Endodermal cell (in vitro differentiated cells): Measurements from ENCODE around the gene PSMD13. TPM values are rescaled to one million over a fixed set of nuclear protein-coding genes. Genes with fewer than 3 reads are reported as not detected.
"Not testable (repeated sequence)": the region's sequence is repeated elsewhere in the genome, so short reads cannot be mapped to it uniquely, and the experiment has no call there.

Experiments used
- DNase-seq: peaks from one replicate; pipeline ENCODE4 v3.0.0-alpha.2; 2017
- H3K27ac ChIP-seq: 2 replicates; pipeline ENCODE4 v1.5.1; 2013; ENCODE audit warnings: mild to moderate bottlenecking, low read depth, low read length, moderate library complexity
- H3K27me3 ChIP-seq: 2 replicates; pipeline ENCODE4 v1.6.1; 2013; ENCODE audit warnings: mild to moderate bottlenecking, low read length, moderate library complexity; ENCODE audit not compliant: insufficient read depth, control insufficient read depth, poor library complexity, severe bottlenecking
- H3K36me3 ChIP-seq: 2 replicates; pipeline ENCODE4 v1.7.0; 2013; ENCODE audit warnings: mild to moderate bottlenecking, low read length, moderate library complexity; ENCODE audit not compliant: control insufficient read depth, insufficient read depth
- H3K4me1 ChIP-seq: one replicate; pipeline ENCODE4 v1.7.0; 2013; ENCODE audit warnings: low read length; ENCODE audit not compliant: control insufficient read depth, insufficient read depth
- H3K4me3 ChIP-seq: 2 replicates; pipeline ENCODE4 v1.5.1; 2013; ENCODE audit warnings: mild to moderate bottlenecking, low read length, moderate library complexity
- H3K9ac ChIP-seq: 2 replicates; pipeline ENCODE4 v1.6.1; 2013; ENCODE audit warnings: mild to moderate bottlenecking, low read length, moderate library complexity; ENCODE audit not compliant: poor library complexity, severe bottlenecking; ENCODE audit errors: extremely low read depth
- H3K9me3 ChIP-seq: 2 replicates; pipeline ENCODE4 v1.6.1; 2013; ENCODE audit warnings: mild to moderate bottlenecking, low read length, moderate library complexity; ENCODE audit not compliant: control insufficient read depth
- H3K27ac Mint-ChIP-seq: 2 replicates; pipeline ENCODE4 v1.8.0; 2020; ENCODE audit warnings: mixed read lengths
- H3K27me3 Mint-ChIP-seq: 2 replicates; pipeline ENCODE4 v1.8.0; 2021; ENCODE audit warnings: mild to moderate bottlenecking, mixed read lengths; ENCODE audit not compliant: insufficient read depth
- H3K36me3 Mint-ChIP-seq: 2 replicates; pipeline ENCODE4 v1.8.0; 2020; ENCODE audit warnings: low read depth, mixed read lengths
- H3K4me1 Mint-ChIP-seq: 2 replicates; pipeline ENCODE4 v1.8.0; 2020; ENCODE audit warnings: mixed read lengths
- H3K4me3 Mint-ChIP-seq: 2 replicates; pipeline ENCODE4 v1.8.0; 2020; ENCODE audit warnings: mild to moderate bottlenecking, moderate library complexity, mixed read lengths
- H3K9me3 Mint-ChIP-seq: 2 replicates; pipeline ENCODE4 v1.8.0; 2020; ENCODE audit warnings: mild to moderate bottlenecking, mixed read lengths
- CTCF ChIP-seq: fragments of 200-600 bp; sonication (generic); conservative IDR thresholded peaks from 2 replicates; pipeline ENCODE4 v1.5.0; 2021; ENCODE audit warnings: antibody characterized with exemption, mild to moderate bottlenecking
- whole genome bisulfite sequencing, 2 experiments: methylation state at CpG; one replicate each; pipeline versions ENCODE4 v1.1.5 to v1.1.7; 2013; ENCODE audit warnings: missing lambda C conversion rate in 2 of 2, mixed read lengths in 1 of 2; ENCODE audit not compliant: insufficient coverage in 1 of 2, insufficient read length in 1 of 2; 5-methylcytosine and 5-hydroxymethylcytosine counted together
- total RNA-seq, 2 donors: library from RNA; stranded (reverse); fragmentation: NEBNext Ultra II Directional in 1 of 2; extraction: Animal tissue kit (Norgen Biotek cat#: 25700) in 1 of 2; gene quantifications; 2 replicates in 1 of 2; 3 replicates in 1 of 2; pipeline ENCODE4 v1.2.1, GENCODE V29; 2021

PSMD13 gene
- total RNA-seq, 2 donors from 2014 or later, result 120 to 134 TPM

DNA sequence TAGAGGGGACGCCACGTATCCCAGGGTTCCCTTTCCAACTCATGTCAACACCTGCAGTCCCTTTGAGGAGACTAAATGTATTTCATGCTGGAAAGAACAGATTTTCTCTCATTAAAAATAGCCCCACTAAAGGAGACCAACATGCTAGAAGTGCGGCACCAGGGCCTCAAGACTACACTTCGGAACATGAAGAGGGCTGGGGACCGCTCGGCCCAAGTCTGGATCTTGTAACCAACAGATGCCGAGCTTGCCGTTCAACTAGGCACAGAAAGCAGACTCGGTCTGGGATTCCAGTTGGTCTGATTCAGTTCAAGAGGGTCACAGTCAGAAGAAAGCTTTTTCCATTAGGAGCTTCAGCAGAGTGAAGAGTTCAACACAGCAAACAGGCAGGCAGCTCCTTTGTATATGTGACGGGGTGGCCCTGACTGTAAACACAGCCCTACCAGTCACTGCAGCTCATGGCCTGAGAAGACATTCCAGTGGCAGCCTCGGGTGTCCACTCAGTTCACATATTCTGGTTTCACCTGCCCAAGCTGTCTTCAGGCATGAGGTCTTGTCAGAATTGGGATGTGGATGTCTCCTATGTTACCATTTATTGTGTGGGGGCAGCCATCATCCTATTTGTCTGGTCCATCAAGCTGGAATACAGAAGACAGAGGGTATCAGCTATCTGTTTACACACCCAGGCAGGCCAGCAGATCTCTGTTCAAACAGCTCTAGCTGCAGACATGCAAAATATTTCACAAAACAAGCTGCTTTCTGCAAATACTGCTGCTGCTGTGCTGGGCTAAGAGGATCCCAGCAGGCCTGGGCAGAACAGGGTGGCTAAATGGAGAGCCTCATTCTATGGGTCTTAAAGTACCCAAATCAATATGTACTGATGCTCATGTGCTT is 20.4 kb upstream of the PSMD13 start:
- Mint-ChIP-seq H3K4me1 (no peaks in the 10 kb centered on the region), H3K36me3 (peaks cover 46% of the 10 kb centered on the region), H3K27ac (peak overlapping the region; percentile 75), H3K27me3 (no peaks in the 10 kb centered on the region), H3K4me3 (no peak overlapping the region), H3K9me3 (no peaks in the 10 kb centered on the region)
- H3K4me1 ChIP-seq, result no peaks in the 10 kb centered on the region
- H3K9ac ChIP-seq, result no peak overlapping the region
- H3K27ac ChIP-seq, result no peak overlapping the region
- no peak overlapping the region for H3K4me3 ChIP-seq
- H3K27me3 ChIP-seq, result no peaks in the 10 kb centered on the region
- peaks cover 47% of the 10 kb centered on the region for H3K36me3 ChIP-seq
- H3K9me3 ChIP-seq, result no peaks in the 10 kb centered on the region
- peak; percentile 34 for DNase-seq
- TF ChIP-seq CTCF, result no peak
- WGBS, 2 experiments, result 93 to 99% methylated on average over 10 to 11 of the region's 11 CpGs

- no peaks in the 10 kb centered on the region for H3K27me3 Mint-ChIP-seq
- H3K4me1 ChIP-seq, result no peaks in the 10 kb centered on the region
- WGBS, 2 experiments, result 83 to 94% methylated on average over 1 to 3 of the region's 3 CpGs
- no peaks in the 10 kb centered on the region for H3K27me3 ChIP-seq
- H3K9me3 ChIP-seq, result no peaks in the 10 kb centered on the region
- H3K36me3 ChIP-seq, result peaks cover 35% of the 10 kb centered on the region
- TF ChIP-seq CTCF, result no peak
- no peak for DNase-seq
- H3K9me3 Mint-ChIP-seq, result no peaks in the 10 kb centered on the region
- H3K4me3 ChIP-seq, result no peak overlapping the region
- no peak overlapping the region for H3K27ac ChIP-seq
- H3K4me3 Mint-ChIP-seq, result no peak overlapping the region
- H3K27ac Mint-ChIP-seq, result peak overlapping the region; percentile 35
- no peaks in the 10 kb centered on the region for H3K4me1 Mint-ChIP-seq
- no peak overlapping the region for H3K9ac ChIP-seq
- H3K36me3 Mint-ChIP-seq, result peaks cover 38% of the 10 kb centered on the region
Observed at GRCh38 chr11:217704-218103, 19.1 kb upstream of the PSMD13 start.

DNA sequence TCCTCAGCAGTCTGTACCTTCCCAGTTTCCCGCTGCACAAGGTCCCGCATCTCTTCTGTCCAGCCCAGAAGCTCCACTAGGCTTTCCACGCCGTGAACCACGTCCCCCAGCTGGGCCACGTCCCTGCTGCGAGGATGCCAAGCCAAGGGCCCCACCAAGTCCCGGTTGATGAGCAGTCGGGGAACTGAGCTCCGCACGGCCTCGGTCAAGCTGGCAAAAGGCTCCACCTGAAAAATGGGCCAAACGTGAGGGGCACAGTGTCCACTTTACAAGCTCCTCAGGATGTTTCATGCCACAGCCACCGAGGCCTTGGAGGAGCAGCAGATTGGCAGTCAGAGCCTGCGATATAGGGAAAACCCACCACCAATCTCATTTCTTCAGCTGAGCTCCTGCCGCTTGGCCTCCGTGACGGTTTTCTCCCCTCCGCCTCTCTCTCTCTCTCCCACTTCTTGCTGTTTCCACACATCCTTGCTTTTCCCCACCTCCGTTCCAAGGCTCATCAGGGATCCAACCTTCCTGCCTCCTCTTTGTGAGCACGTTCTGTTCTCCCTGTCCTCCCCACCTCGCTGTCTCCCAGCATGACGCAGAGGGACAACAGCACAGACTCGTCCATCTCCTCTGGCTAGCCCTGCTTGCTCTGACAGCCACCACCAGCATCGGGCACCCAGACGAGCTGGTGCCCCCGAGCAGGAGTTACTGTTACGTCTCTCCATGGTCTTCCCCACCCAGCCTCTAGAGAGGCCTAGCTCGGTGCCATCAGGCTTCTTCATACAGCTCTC is 17.8 kb upstream of the PSMD13 start:
- peaks cover 31% of the 10 kb centered on the region for H3K36me3 Mint-ChIP-seq
- H3K9me3 Mint-ChIP-seq, result no peaks in the 10 kb centered on the region
- H3K27ac Mint-ChIP-seq, result no peak overlapping the region
- H3K4me1 Mint-ChIP-seq, result no peaks in the 10 kb centered on the region
- no peak for TF ChIP-seq CTCF
- Histone ChIP-seq H3K4me1 (no peaks in the 10 kb centered on the region), H3K4me3 (no peak overlapping the region), H3K27ac (no peak overlapping the region), H3K9ac (no peak overlapping the region), H3K9me3 (no peaks in the 10 kb centered on the region), H3K27me3 (no peaks in the 10 kb centered on the region), H3K36me3 (peaks cover 22% of the 10 kb centered on the region)
- 85 to 91% methylated on average over 14 to 29 of the region's 29 CpGs for WGBS, 2 experiments
- no peak overlapping the region for H3K4me3 Mint-ChIP-seq
- peak; percentile 31 for DNase-seq
- no peaks in the 10 kb centered on the region for H3K27me3 Mint-ChIP-seq

GRCh38 chr11:220641-221215 is 16.0 kb upstream of the PSMD13 start:
- H3K9me3 Mint-ChIP-seq, H3K4me3 Mint-ChIP-seq, H3K36me3 ChIP-seq, H3K9ac ChIP-seq, H3K4me1 Mint-ChIP-seq, H3K27me3 ChIP-seq, H3K27ac Mint-ChIP-seq, H3K27me3 Mint-ChIP-seq, H3K4me1 ChIP-seq, H3K9me3 ChIP-seq, DNase-seq, H3K27ac ChIP-seq, H3K4me3 ChIP-seq: not testable (repeated sequence)
- peaks cover 21% of the 10 kb centered on the region for H3K36me3 Mint-ChIP-seq
- WGBS, 2 experiments, result 90 to 100% methylated on average over 1 of the region's 3 CpGs
